Uterus (tissue), 4 donors: ENCODE data around the gene OVOL3. TPM values are rescaled to one million over a fixed set of nuclear protein-coding genes. Genes with fewer than 3 reads are reported as not detected.

Experiments used
- DNase-seq, 2 donors: peaks; one replicate each; pipeline ENCODE4 v3.0.0-alpha.2; 2019 to 2020
- H3K27ac ChIP-seq, 2 donors: fragments of 200-600 bp; sonication (generic); 1 replicate in 1 of 2; 2 replicates in 1 of 2; pipeline ENCODE4 v1.5.1; 2016 to 2018
- H3K27me3 ChIP-seq, 2 donors: fragments of 200-600 bp; sonication (generic); one replicate each; pipeline ENCODE4 v1.5.1; 2018 to 2019; ENCODE audit warnings: control low read depth in 1 of 2
- H3K36me3 ChIP-seq, 2 donors: fragments of 200-600 bp; sonication (generic); one replicate each; pipeline ENCODE4 v1.5.1; 2019; ENCODE audit warnings: control low read depth in 1 of 2
- H3K4me1 ChIP-seq, 2 donors: fragments of 200-600 bp; sonication (generic); one replicate each; pipeline ENCODE4 v1.5.1; 2018 to 2019; ENCODE audit warnings: control low read depth in 1 of 2
- H3K4me3 ChIP-seq, 2 donors: fragments of 200-600 bp; sonication (generic); 1 replicate in 1 of 2; 2 replicates in 1 of 2; pipeline ENCODE4 v1.5.1; 2018 to 2019; ENCODE audit warnings: mild to moderate bottlenecking in 1 of 2
- H3K9me3 ChIP-seq, 2 donors: fragments of 200-600 bp; sonication (generic); one replicate each; pipeline ENCODE4 v1.5.1; 2019; ENCODE audit warnings: control low read depth in 1 of 2
- POLR2A ChIP-seq, 2 donors: fragments of 450-650 bp; IDR thresholded peaks; one replicate each; pipeline ENCODE4 v1.6.1; 2016; ENCODE audit warnings: antibody characterized with exemption in 2 of 2, mild to moderate bottlenecking in 1 of 2, moderate library complexity in 1 of 2
- intact Hi-C: fragments of 100-400 bp; cut with DNase I; formaldehyde crosslinking; loops from one replicate; pipeline ENCODE4 v1.15.1; 2023; ENCODE audit warnings: low total_unique reads
- total RNA-seq, 4 donors: library from RNA; depleted of rRNA in 3 of 4; stranded (reverse); fragments of >200 nt in 3 of 4; gene quantifications; one replicate each; pipeline versions ENCODE4 v1.1.0 to v1.2.4, GENCODE V29; 2014 to 2023
- TF ChIP-seq, protein P1 (sequence below), 4 experiments: fragments of 200-600 bp in 2 of 4; fragments of 450-650 bp in 2 of 4; sonication (generic) in 2 of 4; IDR thresholded peaks; one replicate each; pipeline ENCODE4 v1.5.1; 2016 to 2019; ENCODE audit warnings: antibody characterized with exemption in 4 of 4, mild to moderate bottlenecking in 2 of 4, moderate library complexity in 1 of 4
- donor health status: DM: yes; HTN: yes; CAD: no.

Gene OVOL3
- total RNA-seq, 4 donors from 2014 or later: not detected

GRCh38 chr19:36136964-36137686 lies 26.2 kb downstream of the OVOL3 start:
- intact Hi-C loops: no loop called here
- Histone ChIP-seq H3K36me3 (no peaks in the 10 kb centered on the region), H3K27me3 (no peaks in the 10 kb centered on the region), H3K4me3 (no peak overlapping the region), H3K4me1 (peaks cover 0 to 10% of the 10 kb centered on the region in 2 donors), H3K9me3 (no peaks in the 10 kb centered on the region), H3K27ac (peak overlapping the region in 1 of 2 donors; percentile 23)
- TF ChIP-seq, protein P1, sequence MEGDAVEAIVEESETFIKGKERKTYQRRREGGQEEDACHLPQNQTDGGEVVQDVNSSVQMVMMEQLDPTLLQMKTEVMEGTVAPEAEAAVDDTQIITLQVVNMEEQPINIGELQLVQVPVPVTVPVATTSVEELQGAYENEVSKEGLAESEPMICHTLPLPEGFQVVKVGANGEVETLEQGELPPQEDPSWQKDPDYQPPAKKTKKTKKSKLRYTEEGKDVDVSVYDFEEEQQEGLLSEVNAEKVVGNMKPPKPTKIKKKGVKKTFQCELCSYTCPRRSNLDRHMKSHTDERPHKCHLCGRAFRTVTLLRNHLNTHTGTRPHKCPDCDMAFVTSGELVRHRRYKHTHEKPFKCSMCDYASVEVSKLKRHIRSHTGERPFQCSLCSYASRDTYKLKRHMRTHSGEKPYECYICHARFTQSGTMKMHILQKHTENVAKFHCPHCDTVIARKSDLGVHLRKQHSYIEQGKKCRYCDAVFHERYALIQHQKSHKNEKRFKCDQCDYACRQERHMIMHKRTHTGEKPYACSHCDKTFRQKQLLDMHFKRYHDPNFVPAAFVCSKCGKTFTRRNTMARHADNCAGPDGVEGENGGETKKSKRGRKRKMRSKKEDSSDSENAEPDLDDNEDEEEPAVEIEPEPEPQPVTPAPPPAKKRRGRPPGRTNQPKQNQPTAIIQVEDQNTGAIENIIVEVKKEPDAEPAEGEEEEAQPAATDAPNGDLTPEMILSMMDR (IDR thresholded peaks at IDR 0.05): no peak
- no peak for TF ChIP-seq POLR2A (IDR thresholded peaks at IDR 0.05)
- peak in 1 of 2 donors; percentile 50 for DNase-seq

- intact Hi-C loops: no loop called here
- peaks cover 0 to 10% of the 10 kb centered on the region in 2 donors for H3K4me1 ChIP-seq
- no peaks in the 10 kb centered on the region for H3K27me3 ChIP-seq
- no peaks in the 10 kb centered on the region for H3K36me3 ChIP-seq
- peak overlapping the region; percentile 80 to 92 for H3K4me3 ChIP-seq
- peak overlapping the region; percentile 95 to 97 for H3K27ac ChIP-seq
- DNase-seq: no peak
- TF ChIP-seq POLR2A (IDR thresholded peaks at IDR 0.05): no peak
- H3K9me3 ChIP-seq: no peaks in the 10 kb centered on the region
These were observed 28.2 kb downstream of the OVOL3 start for GRCh38 chr19:36139120-36139472.

GRCh38 chr19:36139473-36140303 lies 28.7 kb downstream of the OVOL3 start, which contains the start of gene CAPNS1:
Gene CAPNS1, plus strand, starts transcription at chr19:36140066. Its CDS starts 946 bp downstream, at chr19:36141012.
- Histone ChIP-seq H3K9me3 (no peaks in the 10 kb centered on the region), H3K4me1 (peaks cover 0 to 10% of the 10 kb centered on the region in 2 donors), H3K27ac (peak within 1 kb of the TSS; percentile 95 to 97), H3K4me3 (peak within 1 kb of the TSS; percentile 80 to 92), H3K27me3 (no peaks in the 10 kb centered on the region), H3K36me3 (no peaks in the 10 kb centered on the region)
- intact Hi-C loops: no loop called here
- TF ChIP-seq, protein P1 (IDR thresholded peaks at IDR 0.05): peak in 3 of 4 experiments; percentile 17 to 39 (median 32)
- peak; percentile 91 to 99 for TF ChIP-seq POLR2A (IDR thresholded peaks at IDR 0.05)
- peak; percentile 97 for DNase-seq

DNA sequence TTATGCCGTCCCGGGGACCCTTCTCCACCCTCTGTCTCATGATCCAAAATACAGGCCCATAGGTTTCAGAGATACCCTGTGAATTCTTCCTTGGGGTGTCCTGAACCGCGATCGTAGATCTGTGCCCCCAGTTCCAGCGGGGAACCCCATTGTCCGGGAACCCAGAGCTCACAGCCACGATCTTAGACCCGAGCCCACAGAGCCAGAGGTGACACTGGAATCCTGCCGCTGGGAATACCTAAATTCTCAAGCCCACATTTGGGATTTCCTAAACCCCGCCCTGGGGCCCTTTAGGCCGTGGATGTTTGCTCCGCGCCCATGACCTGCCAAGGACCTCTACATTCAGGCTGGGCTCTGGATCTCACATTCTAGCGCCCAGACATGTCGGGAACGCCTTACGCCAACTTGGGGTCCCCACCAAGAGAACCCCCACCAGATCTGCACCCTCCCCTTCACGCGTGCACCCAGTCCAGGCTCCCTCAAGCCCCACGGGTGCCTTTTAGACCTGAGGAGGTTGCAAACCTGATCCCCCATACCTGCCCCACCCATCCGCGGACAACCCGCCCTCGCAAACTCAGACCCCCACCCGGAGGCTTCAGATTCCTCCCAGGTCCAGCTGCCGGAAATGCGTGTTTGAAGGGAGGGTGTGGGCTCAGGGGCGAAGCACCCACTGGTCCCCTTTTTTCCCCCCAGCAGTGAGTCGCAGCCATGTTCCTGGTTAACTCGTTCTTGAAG lies 29.5 kb downstream of the OVOL3 start:
- TF ChIP-seq, protein P1 (IDR thresholded peaks at IDR 0.05): no peak
- TF ChIP-seq POLR2A (IDR thresholded peaks at IDR 0.05): no peak
- intact Hi-C loops: no loop called here
- H3K27ac ChIP-seq: peak overlapping the region; percentile 95 to 97
- peak overlapping the region; percentile 80 to 92 for H3K4me3 ChIP-seq
- H3K4me1 ChIP-seq: peaks cover 0 to 10% of the 10 kb centered on the region in 2 donors
- peak; percentile 48 to 60 for DNase-seq
- no peaks in the 10 kb centered on the region for H3K9me3 ChIP-seq
- no peaks in the 10 kb centered on the region for H3K36me3 ChIP-seq
- no peaks in the 10 kb centered on the region for H3K27me3 ChIP-seq
